Measurements from ENCODE around the gene TIMM8B. TPM values are rescaled to one million over a fixed set of nuclear protein-coding genes. Genes with fewer than 3 reads are reported as not detected.
"Not testable (repeated sequence)": the region's sequence is repeated elsewhere in the genome, so short reads cannot be mapped to it uniquely, and the experiment has no call there.

TIMM8B gene
- total RNA-seq, 1 donor from 2014 or later: 90.8 TPM

DNA sequence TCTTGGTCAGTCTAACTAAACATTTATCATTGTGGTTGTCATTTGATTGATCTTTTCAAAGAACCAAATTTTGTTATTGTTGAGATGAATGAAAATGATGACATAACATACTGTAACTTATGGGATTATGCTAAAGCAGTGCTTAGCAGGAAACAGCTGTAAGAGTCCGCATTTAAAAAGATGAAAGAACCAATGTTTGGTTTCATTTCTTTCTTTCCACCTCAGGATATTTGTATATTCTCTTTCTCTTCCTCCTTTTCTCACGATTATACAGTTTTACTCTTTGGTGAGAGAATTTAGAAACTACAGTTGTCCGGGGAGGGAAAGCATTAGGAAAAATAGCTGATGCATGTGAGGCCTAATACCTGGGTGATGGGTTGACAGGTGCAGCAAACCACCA lies 35.8 kb downstream of the TIMM8B start:
- no peak for DNase-seq (ENCODE audit: low read depth, low spot score)
- TF ChIP-seq, protein P1, sequence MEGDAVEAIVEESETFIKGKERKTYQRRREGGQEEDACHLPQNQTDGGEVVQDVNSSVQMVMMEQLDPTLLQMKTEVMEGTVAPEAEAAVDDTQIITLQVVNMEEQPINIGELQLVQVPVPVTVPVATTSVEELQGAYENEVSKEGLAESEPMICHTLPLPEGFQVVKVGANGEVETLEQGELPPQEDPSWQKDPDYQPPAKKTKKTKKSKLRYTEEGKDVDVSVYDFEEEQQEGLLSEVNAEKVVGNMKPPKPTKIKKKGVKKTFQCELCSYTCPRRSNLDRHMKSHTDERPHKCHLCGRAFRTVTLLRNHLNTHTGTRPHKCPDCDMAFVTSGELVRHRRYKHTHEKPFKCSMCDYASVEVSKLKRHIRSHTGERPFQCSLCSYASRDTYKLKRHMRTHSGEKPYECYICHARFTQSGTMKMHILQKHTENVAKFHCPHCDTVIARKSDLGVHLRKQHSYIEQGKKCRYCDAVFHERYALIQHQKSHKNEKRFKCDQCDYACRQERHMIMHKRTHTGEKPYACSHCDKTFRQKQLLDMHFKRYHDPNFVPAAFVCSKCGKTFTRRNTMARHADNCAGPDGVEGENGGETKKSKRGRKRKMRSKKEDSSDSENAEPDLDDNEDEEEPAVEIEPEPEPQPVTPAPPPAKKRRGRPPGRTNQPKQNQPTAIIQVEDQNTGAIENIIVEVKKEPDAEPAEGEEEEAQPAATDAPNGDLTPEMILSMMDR (conservative IDR thresholded peaks at IDR 0.05): no peak
- H3K27ac Mint-ChIP-seq (ENCODE audit: unreplicated experiment): no peak overlapping the region
- no peaks in the 10 kb centered on the region for H3K4me1 Mint-ChIP-seq
- peaks cover 39% of the 10 kb centered on the region for H3K36me3 Mint-ChIP-seq (ENCODE audit: low read depth)
- peaks cover 6% of the 10 kb centered on the region for H3K9me3 Mint-ChIP-seq
- H3K4me3 Mint-ChIP-seq: no peak overlapping the region
- no peaks in the 10 kb centered on the region for H3K27me3 Mint-ChIP-seq (ENCODE audit: low read depth)

DNA sequence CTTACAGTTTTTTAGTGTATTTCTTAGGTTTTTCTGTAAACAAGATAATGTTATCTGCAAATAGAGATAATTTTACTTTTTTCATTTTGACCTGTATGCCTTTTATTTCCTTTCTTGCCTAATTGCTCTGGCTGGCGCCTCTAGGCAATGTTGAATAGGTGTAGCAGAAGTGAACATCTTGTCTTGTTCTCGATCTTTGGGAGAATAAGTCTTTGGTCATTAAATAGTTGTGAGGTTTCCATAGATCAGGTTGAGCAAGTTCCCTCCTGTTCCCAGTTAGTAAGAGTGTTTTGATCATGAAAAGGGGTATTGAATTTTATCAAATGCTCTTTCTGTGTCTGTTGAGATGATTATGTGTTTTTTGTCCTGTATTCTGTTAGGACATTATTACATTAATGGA lies 36.8 kb downstream of the TIMM8B start:
- no peak overlapping the region for H3K4me3 Mint-ChIP-seq
- no peak for DNase-seq (ENCODE audit: low read depth, low spot score)
- peaks cover 46% of the 10 kb centered on the region for H3K36me3 Mint-ChIP-seq (ENCODE audit: low read depth)
- H3K9me3 Mint-ChIP-seq: peaks cover 6% of the 10 kb centered on the region
- H3K27me3 Mint-ChIP-seq (ENCODE audit: low read depth): no peaks in the 10 kb centered on the region
- H3K27ac Mint-ChIP-seq (ENCODE audit: unreplicated experiment): no peak overlapping the region
- H3K4me1 Mint-ChIP-seq: no peaks in the 10 kb centered on the region
- TF ChIP-seq, protein P1 (conservative IDR thresholded peaks at IDR 0.05): no peak

GRCh38 chr11:112048256-112048655 lies 38.3 kb downstream of the TIMM8B start:
- not testable (repeated sequence) for H3K4me3 Mint-ChIP-seq; DNase-seq (ENCODE audit: low read depth, low spot score); H3K27ac Mint-ChIP-seq (ENCODE audit: unreplicated experiment); H3K27me3 Mint-ChIP-seq (ENCODE audit: low read depth); H3K4me1 Mint-ChIP-seq; H3K9me3 Mint-ChIP-seq
- peaks cover 53% of the 10 kb centered on the region for H3K36me3 Mint-ChIP-seq (ENCODE audit: low read depth)

- H3K4me1 Mint-ChIP-seq; H3K4me3 Mint-ChIP-seq; DNase-seq (ENCODE audit: low read depth, low spot score); H3K27me3 Mint-ChIP-seq (ENCODE audit: low read depth); H3K27ac Mint-ChIP-seq (ENCODE audit: unreplicated experiment); H3K9me3 Mint-ChIP-seq: not testable (repeated sequence)
- H3K36me3 Mint-ChIP-seq (ENCODE audit: low read depth): peaks cover 44% of the 10 kb centered on the region
These were observed 39.9 kb downstream of the TIMM8B start for GRCh38 chr11:112046647-112047046.

DNA sequence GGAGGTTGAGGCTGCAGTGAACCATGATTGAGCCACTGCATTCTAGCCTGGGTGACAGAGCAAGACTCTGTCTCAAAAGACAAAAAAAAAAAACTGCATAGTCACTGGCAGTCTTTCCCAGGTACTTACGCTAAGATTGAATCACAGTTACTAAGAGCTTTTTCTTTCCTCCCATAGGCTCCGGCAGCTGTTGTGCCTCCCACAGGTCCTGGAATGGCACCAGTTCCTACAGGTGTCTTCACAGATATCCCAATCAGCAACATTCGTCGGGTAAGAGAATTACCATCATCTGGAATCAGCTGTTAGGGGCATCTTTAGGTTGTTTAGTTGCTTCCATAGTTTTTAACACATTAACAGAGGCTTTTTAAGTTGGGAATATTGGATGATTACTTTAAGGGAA lies 41.6 kb downstream of the TIMM8B start:
- Mint-ChIP-seq H3K36me3 (ENCODE audit: low read depth) (peaks cover 44% of the 10 kb centered on the region), H3K27ac (ENCODE audit: unreplicated experiment) (no peak overlapping the region), H3K9me3 (peaks cover 6% of the 10 kb centered on the region), H3K4me3 (no peak overlapping the region), H3K4me1 (no peaks in the 10 kb centered on the region), H3K27me3 (ENCODE audit: low read depth) (no peaks in the 10 kb centered on the region)
- no peak for DNase-seq (ENCODE audit: low read depth, low spot score)
- TF ChIP-seq, protein P1 (conservative IDR thresholded peaks at IDR 0.05): no peak

GRCh38 chr11:112042961-112043304 lies 43.6 kb downstream of the TIMM8B start:
- no peak for DNase-seq (ENCODE audit: low read depth, low spot score)
- Mint-ChIP-seq H3K36me3 (ENCODE audit: low read depth) (peaks cover 35% of the 10 kb centered on the region), H3K27me3 (ENCODE audit: low read depth) (no peaks in the 10 kb centered on the region), H3K4me1 (no peaks in the 10 kb centered on the region), H3K9me3 (peaks cover 6% of the 10 kb centered on the region), H3K27ac (ENCODE audit: unreplicated experiment) (no peak overlapping the region), H3K4me3 (no peak overlapping the region)
- TF ChIP-seq, protein P1 (conservative IDR thresholded peaks at IDR 0.05): no peak
